Lung (tissue), 12 donors: ENCODE results near the gene SNRNP40. TPM values are rescaled to one million over a fixed set of nuclear protein-coding genes. Genes with fewer than 3 reads are reported as not detected.
"Not testable (repeated sequence)": the region's sequence is repeated elsewhere in the genome, so short reads cannot be mapped to it uniquely, and the experiment has no call there.

ENCODE experiments used
- ATAC-seq: fragments of 200-7000 bp; cut with Tn5 transposase; one replicate; pipeline ENCODE4 v1.9.1; 2020; ENCODE audit warnings: moderate number of reproducible peaks; ENCODE audit not compliant: insufficient read depth, low FRiP score
- DNase-seq, 3 donors: peaks; one replicate each; pipeline ENCODE4 v3.0.0-alpha.2; 2013 to 2017
- H3K27ac ChIP-seq, 2 donors: one replicate each; pipeline ENCODE4 v1.5.1; 2013; ENCODE audit warnings: mild to moderate bottlenecking in 2 of 2, moderate library complexity in 2 of 2, control low read depth in 1 of 2, inconsistent platforms in 1 of 2, low read depth in 1 of 2, low read length in 1 of 2
- H3K27me3 ChIP-seq, 3 donors: one replicate each; pipeline ENCODE4 v1.5.1; 2013; ENCODE audit warnings: low read length in 2 of 3; ENCODE audit not compliant: control insufficient read depth in 3 of 3, insufficient read depth in 3 of 3
- H3K36me3 ChIP-seq, 4 donors: one replicate each; pipeline ENCODE4 v1.5.1; 2013; ENCODE audit warnings: low read length in 4 of 4, mild to moderate bottlenecking in 1 of 4, moderate library complexity in 1 of 4; ENCODE audit not compliant: control insufficient read depth in 4 of 4, insufficient read depth in 4 of 4
- H3K4me1 ChIP-seq, 5 donors: one replicate each; pipeline ENCODE4 v1.5.1; 2013; ENCODE audit warnings: low read length in 5 of 5, mild to moderate bottlenecking in 2 of 5, moderate library complexity in 1 of 5; ENCODE audit not compliant: control insufficient read depth in 5 of 5, insufficient read depth in 5 of 5
- H3K4me3 ChIP-seq: one replicate; pipeline ENCODE4 v1.5.1; 2013; ENCODE audit warnings: mild to moderate bottlenecking, control low read depth, moderate library complexity
- H3K9ac ChIP-seq, 2 donors: one replicate each; pipeline ENCODE4 v1.5.1; 2013; ENCODE audit warnings: low read length in 2 of 2, control low read depth in 1 of 2; ENCODE audit not compliant: insufficient read depth in 1 of 2
- H3K9me3 ChIP-seq, 4 donors: one replicate each; pipeline ENCODE4 v1.5.1; 2013; ENCODE audit warnings: low read length in 3 of 4, mild to moderate bottlenecking in 1 of 4, moderate library complexity in 1 of 4; ENCODE audit not compliant: control insufficient read depth in 4 of 4, insufficient read depth in 3 of 4
- WGBS, 2 donors: extraction: QIAGEN DNeasy Blood & Tissue Kit; methylation state at CpG; one replicate each; pipeline ENCODE4 v1.1.7; 2013; 5-methylcytosine and 5-hydroxymethylcytosine counted together
- polyA plus RNA-seq, 2 donors: library from polyadenylated mRNA; stranded (reverse); fragments of 200-250 nt; gene quantifications; one replicate each; pipeline ENCODE4 v1.2.1, GENCODE V29; 2013
- total RNA-seq, 2 donors: library from RNA; depleted of rRNA in 1 of 2; stranded (reverse); fragments of >200 nt in 1 of 2; gene quantifications; one replicate each; pipeline ENCODE4 v1.2.1, GENCODE V29; 2014 to 2021
- TF ChIP-seq, protein P1 (sequence below): IDR thresholded peaks from 2 replicates; pipeline ENCODE4 v1.5.1; 2012; ENCODE audit warnings: mild to moderate bottlenecking; ENCODE audit errors: control extremely low read depth, extremely low read depth
- donor health status: control.
- donor health status: control.
- donor health status: Bipolar disorder and iron deficiency.
- donor health status: healthy.
- donor health status: DM: yes; HTN: yes; CAD: no.

Gene SNRNP40
- total and polyA plus RNA-seq, 4 donors: 15.0 to 71.7 (median 38.5) TPM

DNA sequence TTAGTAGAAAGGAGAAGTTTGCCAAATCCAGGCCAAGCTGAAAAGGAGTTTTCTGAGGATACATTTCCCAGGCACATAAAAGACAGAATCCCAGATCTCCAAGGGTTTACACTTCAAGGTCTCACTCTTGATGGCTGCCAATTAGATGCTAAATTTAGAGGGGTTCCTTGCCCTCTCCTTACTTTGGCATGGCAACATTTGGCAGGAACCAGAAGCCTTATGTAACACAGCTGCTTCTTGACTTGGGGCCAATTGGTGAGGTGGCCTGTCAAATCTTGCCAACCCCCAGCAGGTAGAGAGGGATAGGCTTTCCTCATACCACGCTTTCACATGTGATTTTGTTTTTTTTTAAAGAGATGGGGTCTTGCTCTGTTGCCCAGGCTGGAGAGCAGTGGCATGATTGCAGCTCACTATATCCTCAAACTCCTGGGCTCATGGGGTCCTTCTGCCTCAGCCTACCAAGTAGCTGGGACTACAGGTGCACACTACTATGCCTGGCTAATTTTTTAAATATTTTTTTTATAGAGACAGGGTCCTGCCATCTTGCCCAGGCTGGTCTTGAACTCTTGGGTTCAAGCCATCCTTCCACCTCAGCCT is 31.7 kb downstream of the SNRNP40 start:
- no peak for ATAC-seq
- peaks cover 23 to 48% (median 31%) of the 10 kb centered on the region in 4 donors for H3K36me3 ChIP-seq
- H3K27ac ChIP-seq: no peak overlapping the region
- DNase-seq: no peak
- TF ChIP-seq, protein P1, sequence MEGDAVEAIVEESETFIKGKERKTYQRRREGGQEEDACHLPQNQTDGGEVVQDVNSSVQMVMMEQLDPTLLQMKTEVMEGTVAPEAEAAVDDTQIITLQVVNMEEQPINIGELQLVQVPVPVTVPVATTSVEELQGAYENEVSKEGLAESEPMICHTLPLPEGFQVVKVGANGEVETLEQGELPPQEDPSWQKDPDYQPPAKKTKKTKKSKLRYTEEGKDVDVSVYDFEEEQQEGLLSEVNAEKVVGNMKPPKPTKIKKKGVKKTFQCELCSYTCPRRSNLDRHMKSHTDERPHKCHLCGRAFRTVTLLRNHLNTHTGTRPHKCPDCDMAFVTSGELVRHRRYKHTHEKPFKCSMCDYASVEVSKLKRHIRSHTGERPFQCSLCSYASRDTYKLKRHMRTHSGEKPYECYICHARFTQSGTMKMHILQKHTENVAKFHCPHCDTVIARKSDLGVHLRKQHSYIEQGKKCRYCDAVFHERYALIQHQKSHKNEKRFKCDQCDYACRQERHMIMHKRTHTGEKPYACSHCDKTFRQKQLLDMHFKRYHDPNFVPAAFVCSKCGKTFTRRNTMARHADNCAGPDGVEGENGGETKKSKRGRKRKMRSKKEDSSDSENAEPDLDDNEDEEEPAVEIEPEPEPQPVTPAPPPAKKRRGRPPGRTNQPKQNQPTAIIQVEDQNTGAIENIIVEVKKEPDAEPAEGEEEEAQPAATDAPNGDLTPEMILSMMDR: no peak
- no peaks in the 10 kb centered on the region for H3K27me3 ChIP-seq
- WGBS, 2 donors: 80 to 96% methylated on average over 1 of the region's 1 CpG
- no peaks in the 10 kb centered on the region for H3K9me3 ChIP-seq
- H3K4me1 ChIP-seq: no peaks in the 10 kb centered on the region
- no peak overlapping the region for H3K9ac ChIP-seq
- no peak overlapping the region for H3K4me3 ChIP-seq

DNA sequence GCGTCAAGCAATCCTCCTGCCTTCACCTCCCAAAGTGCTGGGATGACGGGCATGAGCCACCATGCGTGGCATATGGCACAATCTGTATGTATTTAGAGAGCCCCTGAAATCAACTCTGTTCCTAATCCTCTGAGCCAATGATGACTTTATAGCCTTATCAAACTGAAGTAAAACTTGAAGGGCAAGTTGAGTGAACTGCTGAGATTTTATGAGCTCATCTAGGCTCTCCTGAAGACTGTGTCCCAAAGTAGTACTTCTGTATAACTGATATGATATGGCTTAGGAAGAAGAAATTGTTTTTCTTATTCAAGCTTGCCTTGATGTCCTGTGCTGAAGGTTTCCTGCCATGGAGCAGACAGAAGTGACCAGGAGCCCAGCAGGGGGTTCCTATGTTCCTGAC is 33.2 kb downstream of the SNRNP40 start:
- Histone ChIP-seq H3K4me3 (no peak overlapping the region), H3K27ac (no peak overlapping the region), H3K36me3 (peaks cover 19 to 46% (median 28%) of the 10 kb centered on the region in 4 donors), H3K27me3 (no peaks in the 10 kb centered on the region), H3K9ac (no peak overlapping the region), H3K4me1 (no peaks in the 10 kb centered on the region), H3K9me3 (no peaks in the 10 kb centered on the region)
- DNase-seq (peak in 1 of 3 donors; percentile 2), ATAC-seq (no peak)
- 98% methylated on average over 3 of the region's 3 CpGs for WGBS, 2 donors
- TF ChIP-seq, protein P1: no peak

DNA sequence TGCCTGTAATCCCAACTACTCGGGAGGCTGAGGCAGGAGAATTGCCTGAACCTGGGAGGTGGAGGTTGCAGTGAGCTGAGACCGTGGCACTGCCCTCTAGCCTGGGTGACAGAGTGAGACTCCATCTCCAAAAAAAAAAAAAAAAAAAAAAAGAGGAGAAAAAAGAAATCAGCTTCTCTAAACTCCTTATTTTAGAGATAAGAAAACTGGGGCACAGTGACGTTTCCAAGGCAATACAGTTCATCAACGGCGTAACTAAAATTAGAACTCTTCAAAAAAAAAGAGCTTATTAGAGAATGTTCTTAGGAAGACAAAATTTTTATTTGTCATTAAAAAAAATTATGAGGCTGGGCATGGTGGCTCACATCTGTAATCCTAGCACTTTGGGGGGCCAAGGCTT is 34.2 kb downstream of the SNRNP40 start:
- H3K27ac ChIP-seq, DNase-seq, H3K4me3 ChIP-seq, H3K4me1 ChIP-seq, H3K9ac ChIP-seq, H3K27me3 ChIP-seq, H3K9me3 ChIP-seq, ATAC-seq: not testable (repeated sequence)
- H3K36me3 ChIP-seq: peaks cover 21 to 48% (median 27%) of the 10 kb centered on the region in 4 donors
- WGBS, 2 donors: 92 to 97% methylated on average over 5 of the region's 5 CpGs

DNA sequence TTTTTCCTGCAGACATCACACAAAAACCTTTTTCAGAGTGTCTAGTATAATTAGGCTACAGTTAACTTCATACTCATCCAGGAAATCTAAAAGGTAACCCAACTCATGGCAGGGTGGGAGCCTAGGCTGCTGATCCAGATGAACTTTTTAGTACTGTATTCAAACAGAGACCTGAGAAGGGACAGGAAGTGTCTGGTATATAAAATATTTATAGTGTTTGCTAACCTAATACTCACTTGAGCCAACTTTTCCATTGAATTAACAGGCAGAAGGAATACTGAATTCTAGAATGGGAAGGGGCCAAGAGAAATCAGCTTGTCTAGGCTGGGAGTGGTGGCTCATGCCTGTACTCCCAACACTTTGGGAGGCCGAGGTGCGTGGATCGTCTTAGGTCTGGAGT is 34.7 kb downstream of the SNRNP40 start:
- Histone ChIP-seq H3K27ac (no peak overlapping the region), H3K36me3 (peaks cover 18 to 43% (median 28%) of the 10 kb centered on the region in 4 donors), H3K4me3 (no peak overlapping the region), H3K9ac (no peak overlapping the region), H3K4me1 (no peaks in the 10 kb centered on the region), H3K9me3 (no peaks in the 10 kb centered on the region), H3K27me3 (no peaks in the 10 kb centered on the region)
- no peak for ATAC-seq
- TF ChIP-seq, protein P1: no peak
- no peak for DNase-seq
- WGBS, 2 donors: 98 to 100% methylated on average over 3 of the region's 3 CpGs
